Liver (tissue), 9 donors: Measurements from ENCODE around the gene METTL8. TPM values are rescaled to one million over a fixed set of nuclear protein-coding genes. Genes with fewer than 3 reads are reported as not detected.

Source experiments
- DNase-seq: peaks from one replicate; pipeline ENCODE4 v3.0.0-alpha.2; 2017; ENCODE audit warnings: low spot score
- H3K27ac ChIP-seq, 2 donors: one replicate each; pipeline ENCODE4 v1.7.0; 2013; ENCODE audit warnings: inconsistent platforms in 2 of 2, low read length in 2 of 2, control low read depth in 1 of 2, low read depth in 1 of 2, mild to moderate bottlenecking in 1 of 2
- H3K27me3 ChIP-seq, 4 donors: one replicate each; pipeline versions ENCODE4 v1.6.1 to v1.7.0; 2013; ENCODE audit warnings: low read length in 3 of 4, inconsistent platforms in 1 of 4, mild to moderate bottlenecking in 1 of 4, moderate library complexity in 1 of 4; ENCODE audit not compliant: control insufficient read depth in 4 of 4, insufficient read depth in 4 of 4
- H3K36me3 ChIP-seq, 4 donors: one replicate each; pipeline versions ENCODE4 v1.6.1 to v1.7.0; 2013; ENCODE audit warnings: low read length in 3 of 4, mild to moderate bottlenecking in 3 of 4, low read depth in 1 of 4, moderate library complexity in 1 of 4; ENCODE audit not compliant: control insufficient read depth in 4 of 4, insufficient read depth in 3 of 4
- H3K4me1 ChIP-seq, 4 donors: one replicate each; pipeline versions ENCODE4 v1.6.1 to v1.7.0; 2013; ENCODE audit warnings: low read length in 3 of 4, mild to moderate bottlenecking in 3 of 4, moderate library complexity in 1 of 4; ENCODE audit not compliant: control insufficient read depth in 4 of 4, insufficient read depth in 4 of 4
- H3K4me3 ChIP-seq, 3 donors: one replicate each; pipeline versions ENCODE4 v1.6.1 to v1.7.0; 2013; ENCODE audit warnings: low read length in 3 of 3, control low read depth in 1 of 3, low read depth in 1 of 3, mild to moderate bottlenecking in 1 of 3
- H3K9ac ChIP-seq, 2 donors: one replicate each; pipeline ENCODE4 v1.7.0; 2013; ENCODE audit warnings: low read length in 2 of 2, mild to moderate bottlenecking in 2 of 2, moderate library complexity in 2 of 2, control low read depth in 1 of 2, low read depth in 1 of 2
- H3K9me3 ChIP-seq, 4 donors: one replicate each; pipeline versions ENCODE4 v1.6.1 to v1.7.0; 2013; ENCODE audit warnings: low read length in 3 of 4; ENCODE audit not compliant: control insufficient read depth in 4 of 4
- ATF3 ChIP-seq: IDR thresholded peaks from 2 replicates; pipeline ENCODE4 v1.6.1; 2016; ENCODE audit warnings: antibody characterized with exemption
- EGR1 ChIP-seq, 2 donors: IDR thresholded peaks; 2 replicates each; pipeline ENCODE4 v1.6.1; 2016 to 2018; ENCODE audit warnings: antibody characterized with exemption in 2 of 2, low read depth in 2 of 2
- FOXA1 ChIP-seq: IDR thresholded peaks from 2 replicates; pipeline ENCODE4 v1.6.1; 2016; ENCODE audit warnings: antibody characterized with exemption
- GABPA ChIP-seq, 2 donors: IDR thresholded peaks in 1 of 2; conservative IDR thresholded peaks in 1 of 2; 2 replicates each; pipeline ENCODE4 v1.6.1; 2016; ENCODE audit warnings: antibody characterized with exemption in 2 of 2, mild to moderate bottlenecking in 1 of 2, moderate library complexity in 1 of 2
- HNF4A ChIP-seq, 2 donors: conservative IDR thresholded peaks; 2 replicates each; pipeline ENCODE4 v1.6.1; 2016; ENCODE audit warnings: antibody characterized with exemption in 2 of 2, mild to moderate bottlenecking in 2 of 2
- HNF4G ChIP-seq: IDR thresholded peaks from 2 replicates; pipeline ENCODE4 v1.6.1; 2016; ENCODE audit warnings: antibody characterized with exemption
- JUND ChIP-seq, 2 donors: IDR thresholded peaks; 2 replicates each; pipeline ENCODE4 v1.6.1; 2016; ENCODE audit warnings: antibody characterized with exemption in 2 of 2
- NR2F2 ChIP-seq: IDR thresholded peaks from 2 replicates; pipeline ENCODE4 v1.6.1; 2016; ENCODE audit warnings: antibody characterized with exemption
- RAD21 ChIP-seq, 2 donors: IDR thresholded peaks; 2 replicates each; pipeline ENCODE4 v1.6.1; 2016; ENCODE audit warnings: antibody characterized with exemption in 2 of 2, mild to moderate bottlenecking in 2 of 2
- REST ChIP-seq: IDR thresholded peaks from 2 replicates; pipeline ENCODE4 v1.6.1; 2016; ENCODE audit warnings: antibody characterized with exemption, mild to moderate bottlenecking
- RXRA ChIP-seq, 2 donors: IDR thresholded peaks; 2 replicates each; pipeline ENCODE4 v1.6.1; 2017 to 2018; ENCODE audit warnings: antibody characterized with exemption in 2 of 2, mild to moderate bottlenecking in 1 of 2
- SP1 ChIP-seq: IDR thresholded peaks from 2 replicates; pipeline ENCODE4 v1.6.1; 2018; ENCODE audit warnings: antibody characterized with exemption, mild to moderate bottlenecking
- TAF1 ChIP-seq: conservative IDR thresholded peaks from 2 replicates; pipeline ENCODE4 v1.6.1; 2016; ENCODE audit warnings: antibody characterized with exemption, mild to moderate bottlenecking
- YY1 ChIP-seq: IDR thresholded peaks from 2 replicates; pipeline ENCODE4 v1.6.1; 2016; ENCODE audit warnings: antibody characterized with exemption, mild to moderate bottlenecking
- ZBTB33 ChIP-seq: IDR thresholded peaks from 2 replicates; pipeline ENCODE4 v1.6.1; 2016; ENCODE audit warnings: antibody characterized with exemption
- WGBS: extraction: QIAGEN DNeasy Blood & Tissue Kit; methylation state at CpG from one replicate; pipeline ENCODE4 v1.1.7; 2013; 5-methylcytosine and 5-hydroxymethylcytosine counted together
- polyA plus RNA-seq, 2 donors: library from polyadenylated mRNA; stranded (reverse) in 1 of 2; unstranded in 1 of 2; fragments of 200-250 nt in 1 of 2; fragments of >200 nt in 1 of 2; fragmentation: Nextera tagmentation in 1 of 2; extraction: Ambion mirVana in 1 of 2; gene quantifications; one replicate each; pipeline versions ENCODE4 v1.2.1 to v1.2.3, GENCODE V29; 2013 to 2015
- total RNA-seq, 2 donors: library from RNA; depleted of rRNA; stranded (reverse); fragments of >200 nt; gene quantifications; one replicate each; pipeline ENCODE4 v1.2.3, GENCODE V29; 2014
- donor health status: healthy.
- donor health status: healthy.
- donor health status: healthy.
- donor health status: healthy.
- donor health status: healthy.

The METTL8 gene
- total and polyA plus RNA-seq, 4 donors, result 3.6 to 8.1 (median 5.9) TPM

- H3K27me3 ChIP-seq, result no peaks in the 10 kb centered on the region
- peaks cover 0 to 3% (median 1%) of the 10 kb centered on the region in 4 donors for H3K4me1 ChIP-seq
- no peaks in the 10 kb centered on the region for H3K36me3 ChIP-seq
- H3K27ac ChIP-seq, result no peak overlapping the region
- H3K9ac ChIP-seq, result no peak overlapping the region
- TF ChIP-seq YY1, result no peak
- TF ChIP-seq REST, result no peak
- TF ChIP-seq ZBTB33, result no peak
- TF ChIP-seq ATF3, result no peak
- no peak for TF ChIP-seq EGR1 (IDR thresholded peaks at IDR 0.05; ENCODE audit: low read depth in 2 of 2)
- no peak for TF ChIP-seq RAD21 (IDR thresholded peaks at IDR 0.05)
- TF ChIP-seq HNF4A (conservative IDR thresholded peaks at IDR 0.05), result no peak
- no peak for TF ChIP-seq HNF4G
- TF ChIP-seq SP1, result no peak
- no peak for TF ChIP-seq GABPA (IDR thresholded peaks at IDR 0.05 in 1 of 2, conservative IDR thresholded peaks at IDR 0.05 in 1 of 2)
- TF ChIP-seq TAF1, result no peak
- H3K4me3 ChIP-seq, result no peak overlapping the region
- 95% methylated on average over 2 of the region's 2 CpGs for WGBS
- no peak for DNase-seq
- no peaks in the 10 kb centered on the region for H3K9me3 ChIP-seq
Observed at GRCh38 chr2:171411791-171412483, 21.9 kb downstream of the METTL8 start.

GRCh38 chr2:171411214-171411613 lies 22.6 kb downstream of the METTL8 start:
- no peak overlapping the region for H3K27ac ChIP-seq
- H3K27me3 ChIP-seq, result no peaks in the 10 kb centered on the region
- H3K36me3 ChIP-seq, result no peaks in the 10 kb centered on the region
- 24% methylated on average over 1 of the region's 1 CpG for WGBS
- H3K4me1 ChIP-seq, result peaks cover 0 to 3% (median 1%) of the 10 kb centered on the region in 4 donors
- H3K9me3 ChIP-seq, result no peaks in the 10 kb centered on the region
- no peak overlapping the region for H3K9ac ChIP-seq
- DNase-seq, result no peak
- no peak overlapping the region for H3K4me3 ChIP-seq
- TF ChIP-seq RXRA (IDR thresholded peaks at IDR 0.05) (no peak), TAF1 (no peak), HNF4G (no peak), NR2F2 (no peak), FOXA1 (no peak), REST (no peak), JUND (IDR thresholded peaks at IDR 0.05) (no peak), EGR1 (IDR thresholded peaks at IDR 0.05; ENCODE audit: low read depth in 2 of 2) (no peak), RAD21 (IDR thresholded peaks at IDR 0.05) (no peak), ATF3 (no peak)
